Fibroblast of the aortic adventitia (primary cell): ENCODE results near the gene FAIM2. TPM values are rescaled to one million over a fixed set of nuclear protein-coding genes. Genes with fewer than 3 reads are reported as not detected.

ENCODE experiments used
- DNase-seq: peaks from one replicate; pipeline ENCODE4 v3.0.0-alpha.2; 2010; ENCODE audit warnings: low read depth
- H3K4me3 ChIP-seq: 2 replicates; pipeline ENCODE4 v1.5.1; 2011; ENCODE audit warnings: low read depth, mild to moderate bottlenecking, control low read depth, low read length, moderate library complexity
- CTCF ChIP-seq: IDR thresholded peaks from 2 replicates; pipeline ENCODE4 v1.5.1; 2011; ENCODE audit warnings: mild to moderate bottlenecking, low read length, control low read depth, inconsistent platforms; ENCODE audit not compliant: insufficient read depth
- total RNA-seq: library from RNA; depleted of rRNA; stranded (reverse); fragments of >200 nt; gene quantifications from 2 replicates; pipeline ENCODE4 v1.2.3, GENCODE V29; 2012; ENCODE audit warnings: low replicate concordance

Gene FAIM2
- total RNA-seq, 1 donor = 12.9 TPM

- no peak for TF ChIP-seq CTCF
- no peak overlapping the region for H3K4me3 ChIP-seq
- no peak for DNase-seq
Observed at GRCh38 chr12:49944046-49944445, 40.3 kb upstream of the FAIM2 start.

GRCh38 chr12:49943625-49943960 is 39.9 kb upstream of the FAIM2 start:
- DNase-seq = no peak
- no peak overlapping the region for H3K4me3 ChIP-seq
- TF ChIP-seq CTCF = no peak

- TF ChIP-seq CTCF = no peak
- DNase-seq = no peak
- H3K4me3 ChIP-seq = no peak overlapping the region
Observed at GRCh38 chr12:49942921-49943624, 39.4 kb upstream of the FAIM2 start.

- no peak overlapping the region for H3K4me3 ChIP-seq
- TF ChIP-seq CTCF = no peak
- DNase-seq = no peak
Observed at GRCh38 chr12:49942512-49942893, 38.8 kb upstream of the FAIM2 start.

- no peak for DNase-seq
- TF ChIP-seq CTCF = no peak
- H3K4me3 ChIP-seq = no peak overlapping the region
Observed at GRCh38 chr12:49941556-49942511, 38.1 kb upstream of the FAIM2 start.

GRCh38 chr12:49939707-49940106 is 36.0 kb upstream of the FAIM2 start:
- DNase-seq = no peak
- TF ChIP-seq CTCF = no peak
- H3K4me3 ChIP-seq = no peak overlapping the region
